ENCODE results near the gene SEMA3F.

SEMA3F gene

DNA sequence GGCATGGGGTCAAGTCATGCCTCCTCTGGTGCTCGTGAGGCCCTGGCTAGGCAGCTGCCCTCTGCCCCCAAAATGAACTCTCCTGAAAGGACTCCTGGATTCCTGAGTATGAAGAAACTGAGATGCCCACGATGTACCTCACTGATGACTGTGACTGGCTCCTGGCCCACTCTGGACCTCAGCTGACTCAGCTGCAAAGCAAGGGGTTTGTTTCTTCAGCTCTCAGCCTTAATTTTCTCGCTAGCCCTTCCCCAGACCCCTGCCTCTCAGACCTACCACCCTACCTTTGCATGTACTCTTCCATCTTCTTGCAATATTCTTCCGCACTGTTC lies 75.6 kb downstream of the SEMA3F start:
- DNase-seq (no peak), ATAC-seq (no peak)
- H3K27me3 Mint-ChIP-seq = no peaks in the 10 kb centered on the region
- H3K9me3 Mint-ChIP-seq = no peaks in the 10 kb centered on the region
- H3K4me3 Mint-ChIP-seq = no peak overlapping the region
- peak overlapping the region in 1 of 2 donors; percentile 23 for H3K27ac Mint-ChIP-seq
- H3K4me1 Mint-ChIP-seq = peaks cover 50% of the 10 kb centered on the region

DNA sequence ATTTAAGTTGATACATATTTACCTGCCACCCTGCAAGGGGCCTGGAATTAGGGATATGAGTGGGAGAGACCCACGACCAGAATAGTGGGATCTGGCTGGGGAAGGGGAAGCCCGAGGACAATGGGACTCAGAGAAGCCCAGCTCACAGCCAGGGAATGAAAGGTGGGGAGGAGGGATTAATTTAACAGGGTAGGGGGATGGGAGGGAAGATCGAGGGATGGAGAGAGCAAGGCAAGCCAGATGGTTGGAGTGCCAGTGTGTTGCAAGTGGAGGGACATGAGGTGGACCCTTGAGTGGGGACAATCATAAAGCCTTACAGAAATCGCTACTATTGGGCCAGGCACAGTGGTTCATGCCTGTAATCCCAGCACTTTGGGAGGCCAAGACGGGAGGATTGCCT lies 76.5 kb downstream of the SEMA3F start:
- ATAC-seq (no peak), DNase-seq (no peak)
- no peak overlapping the region for H3K27ac Mint-ChIP-seq
- no peaks in the 10 kb centered on the region for H3K27me3 Mint-ChIP-seq
- H3K4me3 Mint-ChIP-seq = no peak overlapping the region
- H3K9me3 Mint-ChIP-seq = no peaks in the 10 kb centered on the region
- peaks cover 44% of the 10 kb centered on the region for H3K4me1 Mint-ChIP-seq

DNA sequence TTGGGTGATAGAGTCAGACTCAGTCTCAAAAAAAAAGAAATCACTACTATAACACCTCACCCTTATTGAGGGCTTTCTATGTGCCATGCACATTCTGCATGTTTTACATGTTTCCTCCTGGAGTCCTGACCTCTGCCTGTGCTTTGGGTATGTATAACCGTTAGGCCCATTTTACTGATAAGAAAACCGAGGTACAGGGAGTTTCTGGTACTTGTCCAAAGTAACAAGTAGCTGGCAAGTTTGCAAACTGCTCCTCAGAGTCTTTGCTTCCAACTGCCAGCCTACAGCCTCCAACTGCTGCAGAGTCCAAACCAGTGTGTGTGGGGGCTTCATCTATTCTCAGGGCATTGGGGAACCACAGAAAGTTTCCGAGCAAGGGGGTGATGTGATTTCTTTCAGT lies 77.2 kb downstream of the SEMA3F start:
- no peak overlapping the region for H3K4me3 Mint-ChIP-seq
- H3K27me3 Mint-ChIP-seq = no peaks in the 10 kb centered on the region
- no peaks in the 10 kb centered on the region for H3K9me3 Mint-ChIP-seq
- no peak for DNase-seq
- H3K27ac Mint-ChIP-seq = no peak overlapping the region
- no peak for ATAC-seq
- peaks cover 40% of the 10 kb centered on the region for H3K4me1 Mint-ChIP-seq

DNA sequence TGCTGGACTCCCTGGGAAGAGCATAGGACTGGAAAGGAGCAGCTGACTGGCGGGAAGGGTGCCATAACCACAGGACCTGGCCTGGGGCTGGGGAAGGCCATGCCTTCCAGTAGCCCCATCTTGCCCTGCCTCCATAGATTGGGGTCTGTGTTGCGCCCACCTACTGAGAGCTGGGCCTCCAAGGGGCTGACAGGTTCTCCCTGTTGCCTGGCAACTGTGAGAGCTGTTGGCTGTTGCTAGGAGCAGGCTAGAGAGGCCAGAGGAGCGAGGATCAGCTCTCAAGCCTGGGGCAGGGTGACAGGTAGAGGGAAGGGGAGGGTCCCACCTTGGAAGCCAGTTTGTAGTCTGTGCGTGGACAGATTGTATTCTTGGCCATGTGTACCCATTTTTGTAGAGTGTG lies 78.1 kb downstream of the SEMA3F start:
- H3K4me1 Mint-ChIP-seq = peaks cover 38% of the 10 kb centered on the region

DNA sequence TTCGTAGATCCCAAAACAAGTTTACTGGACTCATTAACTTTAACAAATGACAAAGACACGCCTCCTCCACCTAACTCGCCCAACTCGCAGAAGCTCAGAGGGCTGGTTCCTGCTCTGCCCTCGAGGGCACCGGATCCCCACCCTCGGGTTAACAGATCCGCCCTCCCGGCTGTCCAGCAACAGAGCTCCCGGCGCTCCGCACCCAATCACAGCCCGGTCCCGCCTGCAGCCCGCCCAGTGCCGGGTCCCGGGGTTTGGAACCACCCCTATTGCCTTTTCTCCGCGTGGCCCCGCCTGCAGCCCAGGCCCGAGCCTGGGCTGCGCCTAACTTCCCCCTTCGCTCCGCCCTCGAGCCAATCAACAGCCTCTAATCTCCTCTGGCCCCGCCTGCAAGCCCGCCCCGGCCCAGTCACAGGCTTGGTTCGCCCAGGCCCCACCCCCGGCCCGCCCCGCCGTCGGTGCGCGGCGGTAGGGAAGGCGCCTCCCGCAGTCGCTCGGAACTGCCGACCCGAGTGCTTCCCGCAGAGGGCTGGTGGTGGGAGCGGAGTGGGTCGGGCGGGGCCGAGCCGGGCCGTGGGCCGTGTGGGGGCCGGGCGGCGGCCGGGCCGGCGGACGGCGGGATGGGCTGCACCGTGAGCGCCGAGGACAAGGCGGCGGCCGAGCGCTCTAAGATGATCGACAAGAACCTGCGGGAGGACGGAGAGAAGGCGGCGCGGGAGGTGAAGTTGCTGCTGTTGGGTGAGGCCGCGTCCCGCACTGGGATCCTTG lies 80.8 kb downstream of the SEMA3F start, which contains the start of gene GNAI2:
Gene GNAI2, plus strand, starts transcription at position 489 of the 768 bp plus-strand sequence. Its CDS starts 132 bp downstream, at position 621.
- ATAC-seq (peak; percentile 94), DNase-seq (peak; percentile 99)
- Mint-ChIP-seq H3K27ac (peak within 1 kb of the TSS; percentile 96 to 97), H3K9me3 (no peaks in the 10 kb centered on the region), H3K4me3 (peak within 1 kb of the TSS; percentile 88 to 97), H3K4me1 (peaks cover 57% of the 10 kb centered on the region), H3K27me3 (no peaks in the 10 kb centered on the region)

More for the DNA sequence above, 78.1 kb downstream of the SEMA3F start:
- Mint-ChIP-seq H3K4me3 (no peak overlapping the region), H3K9me3 (no peaks in the 10 kb centered on the region), H3K27me3 (no peaks in the 10 kb centered on the region), H3K27ac (no peak overlapping the region)
- no peak for ATAC-seq
- no peak for DNase-seq

DNA sequence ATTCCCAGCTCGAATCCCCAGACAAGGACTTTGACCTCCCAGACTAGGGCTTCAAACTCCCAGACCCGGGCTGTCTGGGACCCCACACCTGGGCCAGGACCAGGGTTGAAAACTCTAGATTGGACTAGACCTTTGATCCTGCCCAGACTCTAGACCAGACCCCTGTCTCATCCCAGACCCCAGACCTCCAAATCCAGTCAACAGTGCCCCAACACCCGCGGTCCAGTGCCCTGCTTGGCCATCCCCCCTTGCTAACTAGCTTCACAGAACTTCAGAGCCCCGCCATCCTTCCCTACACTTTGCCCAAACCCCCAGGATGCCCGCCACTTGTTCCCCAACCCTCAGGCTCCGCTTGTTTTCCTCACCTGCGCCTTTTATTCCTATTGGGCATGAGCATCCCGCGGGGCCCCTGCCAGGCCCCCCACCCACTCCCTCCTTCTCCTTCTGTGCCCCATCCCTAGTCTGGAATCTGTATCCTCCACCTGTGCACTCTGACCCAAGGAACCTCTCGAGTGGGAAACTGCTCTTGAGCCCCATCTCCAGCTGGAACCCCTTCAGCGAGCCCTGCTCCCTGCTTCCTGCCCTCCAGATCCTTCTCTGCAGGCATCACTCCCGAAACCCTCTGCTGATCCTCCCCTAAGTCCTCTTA lies 81.5 kb downstream of the SEMA3F start:
- ATAC-seq = no peak
- Mint-ChIP-seq H3K4me3 (peak overlapping the region; percentile 88 to 97), H3K9me3 (no peaks in the 10 kb centered on the region), H3K4me1 (peaks cover 64% of the 10 kb centered on the region), H3K27ac (peak overlapping the region; percentile 96 to 97), H3K27me3 (no peaks in the 10 kb centered on the region)
- no peak for DNase-seq

DNA sequence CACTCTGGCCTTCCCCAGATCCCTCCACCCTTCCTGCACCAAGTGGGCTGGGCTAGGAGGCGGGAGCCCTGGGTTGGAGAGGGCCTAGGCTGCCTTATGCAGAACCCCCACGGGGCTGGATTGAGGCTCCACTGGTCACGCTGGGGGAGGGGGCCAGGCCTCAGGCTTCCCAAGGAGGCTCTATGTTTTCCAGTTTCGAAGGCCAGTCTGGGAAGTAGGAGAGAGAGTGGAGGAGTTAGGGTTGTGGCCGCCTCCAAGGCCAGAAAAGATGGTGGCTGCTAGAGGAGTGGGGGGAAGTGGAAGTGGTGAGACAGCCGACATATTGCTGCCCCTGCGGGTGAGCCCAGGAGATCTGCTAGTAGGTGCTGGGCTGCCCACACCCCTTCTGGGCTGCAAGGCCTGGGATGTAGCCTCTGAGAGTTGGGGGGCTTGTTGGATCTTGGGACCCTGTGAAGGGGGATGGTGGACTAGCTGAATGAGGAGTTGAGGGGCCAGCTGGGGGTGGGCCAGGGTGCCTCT lies 82.1 kb downstream of the SEMA3F start:
- Mint-ChIP-seq H3K27me3 (no peaks in the 10 kb centered on the region), H3K4me1 (peaks cover 70% of the 10 kb centered on the region), H3K4me3 (peak overlapping the region; percentile 88 to 97), H3K9me3 (no peaks in the 10 kb centered on the region), H3K27ac (peak overlapping the region; percentile 96 to 97)
- no peak for ATAC-seq
- DNase-seq = peak; percentile 39 to 45

DNA sequence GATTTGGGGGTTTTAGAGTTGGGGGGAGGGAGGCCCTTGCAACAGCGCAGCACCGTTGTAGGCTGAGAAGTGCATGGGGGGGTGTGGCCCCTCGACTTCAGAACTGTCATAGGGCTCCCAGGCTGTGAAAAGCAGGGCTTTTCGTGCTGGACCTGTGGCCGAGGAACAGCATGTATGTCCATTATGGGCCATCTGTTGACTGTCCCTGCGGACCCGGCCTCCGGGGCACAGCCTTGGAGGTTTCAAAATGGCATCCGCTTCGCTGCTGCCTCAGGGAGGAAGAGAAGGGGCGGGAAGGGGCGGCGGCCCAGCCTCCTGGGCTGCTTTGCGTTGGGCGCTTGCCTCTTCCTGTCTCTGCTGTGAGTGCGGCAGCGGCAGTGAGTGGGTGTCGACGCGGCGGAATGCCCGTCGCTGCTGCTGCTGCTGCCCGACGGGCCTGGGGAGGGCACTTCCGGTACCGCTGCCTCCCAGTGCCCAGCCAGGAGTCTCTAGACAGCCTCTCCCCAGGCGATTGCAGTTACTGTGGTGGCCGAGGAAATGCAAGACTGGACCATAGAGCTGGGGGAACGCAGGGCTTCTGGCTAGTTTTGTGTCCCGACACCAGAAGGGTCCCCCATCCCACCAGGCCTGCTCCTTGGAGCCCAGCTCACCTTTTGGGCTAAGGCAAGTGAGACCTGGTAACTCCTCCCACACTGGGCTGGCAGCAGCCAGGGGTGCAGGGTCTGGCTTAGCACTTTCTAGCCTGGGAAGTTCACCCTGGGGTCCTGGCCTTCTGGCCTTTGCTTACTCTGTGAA lies 82.8 kb downstream of the SEMA3F start:
- peak overlapping the region; percentile 96 to 97 for H3K27ac Mint-ChIP-seq
- no peaks in the 10 kb centered on the region for H3K9me3 Mint-ChIP-seq
- ATAC-seq (peak; percentile 65), DNase-seq (peak; percentile 85 to 89)
- no peaks in the 10 kb centered on the region for H3K27me3 Mint-ChIP-seq
- H3K4me1 Mint-ChIP-seq = peaks cover 71% of the 10 kb centered on the region
- peak overlapping the region; percentile 88 to 97 for H3K4me3 Mint-ChIP-seq

DNA sequence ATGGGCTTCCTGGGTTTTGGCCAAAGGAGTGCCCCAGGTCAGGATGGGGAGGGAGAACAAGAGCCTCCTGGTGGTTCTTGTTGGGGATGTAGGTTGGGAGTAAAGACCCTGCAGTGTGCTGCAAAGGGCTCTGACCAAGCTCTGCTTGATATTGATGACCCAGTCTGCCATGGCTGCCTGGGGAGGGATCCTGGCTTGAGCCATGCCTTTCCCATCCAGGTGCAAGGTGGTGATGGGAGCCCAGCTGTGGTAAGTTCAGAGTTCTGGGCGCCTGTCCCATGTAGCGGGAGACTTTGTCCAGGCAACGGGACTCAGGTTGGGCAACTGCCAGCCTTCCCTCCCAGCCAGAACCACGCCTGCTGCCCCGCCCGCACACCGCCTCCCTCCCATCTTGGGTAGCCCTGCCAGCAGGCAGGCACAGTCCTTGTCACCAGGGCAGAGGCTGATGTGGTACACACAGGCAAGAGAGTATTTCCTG lies 83.5 kb downstream of the SEMA3F start:
- DNase-seq (no peak), ATAC-seq (no peak)
- H3K27ac Mint-ChIP-seq = peak overlapping the region in 1 of 2 donors; percentile 96

More for the DNA sequence above, 83.5 kb downstream of the SEMA3F start:
- Mint-ChIP-seq H3K4me1 (peaks cover 71% of the 10 kb centered on the region), H3K4me3 (peak overlapping the region; percentile 88 to 97), H3K27me3 (no peaks in the 10 kb centered on the region), H3K9me3 (no peaks in the 10 kb centered on the region)
